Kidney (tissue), 14 donors: ENCODE data around the gene PIR. TPM values are rescaled to one million over a fixed set of nuclear protein-coding genes. Genes with fewer than 3 reads are reported as not detected.

Source experiments
- DNase-seq, 5 donors: peaks; one replicate each; pipeline ENCODE4 v3.0.0-alpha.2; 2013 to 2020
- FAIRE-seq: peaks from 2 replicates; lab custom pipeline; 2012; peaks lifted over from hg19 to GRCh38; lab: Jason Lieb, UNC
- H3K27ac ChIP-seq, 2 donors: one replicate each; pipeline ENCODE4 v1.7.0; 2013; ENCODE audit warnings: low read depth in 2 of 2, low read length in 2 of 2, inconsistent platforms in 1 of 2
- H3K27me3 ChIP-seq: one replicate; pipeline ENCODE4 v1.7.1; 2013; ENCODE audit warnings: low read length, inconsistent platforms; ENCODE audit not compliant: control insufficient read depth, insufficient read depth
- H3K36me3 ChIP-seq, 3 donors: one replicate each; pipeline versions ENCODE4 v1.7.0 to v1.7.1; 2013; ENCODE audit warnings: low read length in 3 of 3, control low read depth in 1 of 3, inconsistent platforms in 1 of 3; ENCODE audit not compliant: insufficient read depth in 3 of 3, control insufficient read depth in 2 of 3
- H3K4me1 ChIP-seq, 3 donors: one replicate each; pipeline versions ENCODE4 v1.7.0 to v1.7.1; 2013; ENCODE audit warnings: low read length in 3 of 3, inconsistent platforms in 1 of 3, low read depth in 1 of 3; ENCODE audit not compliant: control insufficient read depth in 2 of 3, insufficient read depth in 2 of 3
- H3K4me3 ChIP-seq, 3 donors: one replicate each; pipeline versions ENCODE4 v1.7.0 to v1.8.1; 2013; ENCODE audit warnings: low read length in 3 of 3, control low read depth in 1 of 3, inconsistent platforms in 1 of 3
- H3K9ac ChIP-seq, 3 donors: one replicate each; pipeline versions ENCODE4 v1.7.0 to v1.7.1; 2013; ENCODE audit warnings: low read length in 3 of 3, control low read depth in 1 of 3, inconsistent platforms in 1 of 3
- H3K9me3 ChIP-seq, 3 donors: one replicate each; pipeline versions ENCODE4 v1.7.0 to v1.7.1; 2013; ENCODE audit warnings: low read length in 3 of 3, control low read depth in 1 of 3, inconsistent platforms in 1 of 3; ENCODE audit not compliant: control insufficient read depth in 2 of 3, insufficient read depth in 1 of 3
- intact Hi-C: fragments of 100-400 bp; cut with DNase I; formaldehyde crosslinking; loops from one replicate; pipeline ENCODE4 v1.11.1; 2022
- polyA plus RNA-seq: library from polyadenylated mRNA; stranded (reverse); fragments of 350-450 nt; fragmentation: Illumina TruSeq; extraction: RNeasy Lipid Tissue Mini Kit (QIAGEN cat#74804); gene quantifications from one replicate; pipeline ENCODE4 v1.2.3, GENCODE V29; 2014; ENCODE audit warnings: low read depth, low replicate concordance; ENCODE audit not compliant: insufficient read depth
- total RNA-seq: library from RNA; stranded (reverse); fragmentation: NEBNext Ultra II Directional; extraction: Animal tissue kit (Norgen Biotek cat#: 25700); gene quantifications from one replicate; pipeline ENCODE4 v1.2.1, GENCODE V29; 2021
- TF ChIP-seq, protein P1 (sequence below): IDR thresholded peaks from 3 replicates; pipeline ENCODE4 v1.5.1; 2012; ENCODE audit warnings: mild to moderate bottlenecking, moderate library complexity, borderline replicate concordance; ENCODE audit not compliant: insufficient read depth; ENCODE audit errors: extremely low read depth
- donor health status: control.
- donor health status: control.
- donor health status: control.
- donor health status: control.
- donor health status: control.
- donor health status: DM: yes; HTN: yes; CAD: no.
- donor health status: Normal renal cell carcinoma (clear cell type).

PIR gene
- total and polyA plus RNA-seq, 2 donors from 2014 or later, result 7.0 to 36.5 TPM

DNA sequence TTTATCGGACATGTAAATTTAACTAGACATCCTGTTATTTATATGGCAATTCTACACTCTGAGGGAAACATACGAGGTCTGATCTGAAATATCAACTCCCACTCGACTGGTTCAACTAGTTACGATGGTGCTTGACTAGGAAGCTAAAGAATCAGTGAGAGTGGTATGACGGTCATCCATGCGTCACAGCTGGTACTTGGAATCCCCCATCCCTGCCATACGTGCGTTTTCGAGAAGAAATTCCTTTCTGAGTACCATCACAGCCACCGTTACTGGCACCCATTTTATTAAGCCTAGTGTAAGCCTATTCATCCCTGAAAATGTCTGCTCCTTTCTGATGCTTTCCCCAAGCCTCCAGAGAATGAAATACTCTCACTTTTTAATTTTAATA lies 157.1 kb downstream of the PIR start:
- Histone ChIP-seq H3K9me3 (no peaks in the 10 kb centered on the region), H3K27ac (peak overlapping the region; percentile 17 to 34), H3K27me3 (peaks cover 19% of the 10 kb centered on the region), H3K36me3 (peaks cover 0 to 3% (median 3%) of the 10 kb centered on the region in 3 donors), H3K4me3 (peak overlapping the region; percentile 63 to 84 (median 82)), H3K4me1 (no peaks in the 10 kb centered on the region), H3K9ac (peak overlapping the region; percentile 32 to 73 (median 56))
- DNase-seq, result peak in 4 of 5 donors; percentile 37 to 75 (median 58)
- intact Hi-C loops, result no loop called here
- FAIRE-seq, result no peak
- TF ChIP-seq, protein P1, sequence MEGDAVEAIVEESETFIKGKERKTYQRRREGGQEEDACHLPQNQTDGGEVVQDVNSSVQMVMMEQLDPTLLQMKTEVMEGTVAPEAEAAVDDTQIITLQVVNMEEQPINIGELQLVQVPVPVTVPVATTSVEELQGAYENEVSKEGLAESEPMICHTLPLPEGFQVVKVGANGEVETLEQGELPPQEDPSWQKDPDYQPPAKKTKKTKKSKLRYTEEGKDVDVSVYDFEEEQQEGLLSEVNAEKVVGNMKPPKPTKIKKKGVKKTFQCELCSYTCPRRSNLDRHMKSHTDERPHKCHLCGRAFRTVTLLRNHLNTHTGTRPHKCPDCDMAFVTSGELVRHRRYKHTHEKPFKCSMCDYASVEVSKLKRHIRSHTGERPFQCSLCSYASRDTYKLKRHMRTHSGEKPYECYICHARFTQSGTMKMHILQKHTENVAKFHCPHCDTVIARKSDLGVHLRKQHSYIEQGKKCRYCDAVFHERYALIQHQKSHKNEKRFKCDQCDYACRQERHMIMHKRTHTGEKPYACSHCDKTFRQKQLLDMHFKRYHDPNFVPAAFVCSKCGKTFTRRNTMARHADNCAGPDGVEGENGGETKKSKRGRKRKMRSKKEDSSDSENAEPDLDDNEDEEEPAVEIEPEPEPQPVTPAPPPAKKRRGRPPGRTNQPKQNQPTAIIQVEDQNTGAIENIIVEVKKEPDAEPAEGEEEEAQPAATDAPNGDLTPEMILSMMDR, result no peak

DNA sequence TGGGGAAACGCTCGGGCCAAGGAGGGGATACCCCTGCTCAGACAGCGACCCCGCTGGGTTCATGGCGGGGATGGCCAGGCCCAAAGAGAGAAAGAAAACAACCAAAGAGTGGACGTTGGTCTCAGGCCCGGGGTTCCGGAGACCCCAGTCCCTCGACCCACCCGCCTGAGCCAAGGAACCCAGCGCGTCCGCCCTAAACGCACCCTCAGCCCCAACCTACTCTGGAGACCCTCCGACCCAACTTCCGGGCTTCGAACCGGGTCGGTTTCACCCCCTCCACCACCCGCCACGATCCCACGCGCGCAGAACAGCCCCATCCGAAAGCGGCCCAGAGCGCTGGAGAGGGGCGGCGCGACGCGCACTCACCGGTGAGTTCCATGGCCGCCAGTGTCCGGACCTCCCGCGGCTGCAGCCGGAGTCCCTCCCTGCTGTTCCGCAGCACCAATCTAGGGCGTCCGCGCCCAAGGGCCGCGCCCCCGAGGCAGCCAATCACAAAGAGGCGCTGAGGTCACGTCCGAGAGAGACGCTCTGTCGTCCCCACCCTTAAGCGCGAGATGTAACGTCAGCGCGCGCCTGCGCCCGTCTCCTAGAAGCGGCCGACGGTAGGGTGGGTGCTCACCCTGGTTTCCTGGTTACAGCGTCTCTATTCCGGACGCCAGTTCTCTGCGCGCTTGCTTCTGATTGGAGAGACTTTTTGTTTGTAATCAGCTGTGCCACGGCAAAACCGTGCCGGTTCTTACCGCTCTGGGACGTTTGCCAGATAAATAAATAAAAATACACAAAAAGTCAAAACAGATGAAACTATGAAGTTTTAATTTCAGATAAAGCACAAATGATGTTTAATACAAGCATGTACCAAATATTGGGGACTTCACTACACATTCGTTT lies 157.8 kb downstream of the PIR start, which contains the start of gene PIGA:
Gene PIGA, minus strand, starts transcription at position 389 of the 888 bp plus-strand sequence. CDS start 3,593 bp downstream, outside the sequence.
- Histone ChIP-seq H3K27me3 (peaks cover 19% of the 10 kb centered on the region), H3K27ac (peak within 1 kb of the TSS; percentile 78 to 80), H3K9me3 (no peaks in the 10 kb centered on the region), H3K4me3 (peak within 1 kb of the TSS; percentile 72 to 84 (median 82)), H3K4me1 (no peaks in the 10 kb centered on the region), H3K9ac (peak within 1 kb of the TSS; percentile 71 to 81 (median 77)), H3K36me3 (peaks cover 0 to 4% (median 3%) of the 10 kb centered on the region in 3 donors)
- FAIRE-seq, result peak; percentile 98
- TF ChIP-seq, protein P1, result no peak
- intact Hi-C loops, result no loop called here
- peak; percentile 95 to 99 (median 97) for DNase-seq

Other genes with a start within 250 kb of the PIR start
- gene ASB9, start 223.2 kb downstream of the PIR start, total RNA-seq, result 2.6 TPM
- 15.7 TPM for gene ASB9, start 223.2 kb downstream of the PIR start, polyA plus RNA-seq
- 0.41 TPM for gene ASB11, start 177.7 kb downstream of the PIR start, total RNA-seq
- not detected for gene ASB11, start 177.7 kb downstream of the PIR start, polyA plus RNA-seq
- gene PIGA, start 157.8 kb downstream of the PIR start, total RNA-seq, result 15.5 TPM
- gene PIGA, start 157.8 kb downstream of the PIR start, polyA plus RNA-seq, result 5.7 TPM
- gene VEGFD, start 108.9 kb downstream of the PIR start, total RNA-seq, result 1.5 TPM
- gene VEGFD, start 108.9 kb downstream of the PIR start, polyA plus RNA-seq, result 1.2 TPM
- gene BMX, start 7.5 kb upstream of the PIR start, total RNA-seq, result 1.4 TPM
- not detected for gene BMX, start 7.5 kb upstream of the PIR start, polyA plus RNA-seq
- 5.5 TPM for gene ACE2, start 107.6 kb upstream of the PIR start, total RNA-seq
- 32.4 TPM for gene ACE2, start 107.6 kb upstream of the PIR start, polyA plus RNA-seq
- gene CLTRN, start 171.5 kb upstream of the PIR start, total RNA-seq, result 30.7 TPM
- gene CLTRN, start 171.5 kb upstream of the PIR start, polyA plus RNA-seq, result 129 TPM
- gene CA5B, start 244.9 kb upstream of the PIR start, total RNA-seq, result 18.2 TPM
- gene CA5B, start 244.9 kb upstream of the PIR start, polyA plus RNA-seq, result 1.9 TPM